ENCODE results near the gene TENT4B.
"Not testable (repeated sequence)": the region's sequence is repeated elsewhere in the genome, so short reads cannot be mapped to it uniquely, and the experiment has no call there.

The TENT4B gene

GRCh38 chr16:50167556-50167955 lies 14.4 kb downstream of the TENT4B start:
- H3K9me3 Mint-ChIP-seq, result no peaks in the 10 kb centered on the region
- peaks cover 21 to 44% of the 10 kb centered on the region in 2 donors for H3K4me1 Mint-ChIP-seq
- ATAC-seq (replicated peaks) (no peak), DNase-seq (no peak)
- no peaks in the 10 kb centered on the region for H3K27me3 Mint-ChIP-seq
- peak overlapping the region; percentile 26 to 53 for H3K4me3 Mint-ChIP-seq
- H3K27ac Mint-ChIP-seq, result peak overlapping the region; percentile 56
- peaks cover 2 to 8% of the 10 kb centered on the region in 2 donors for H3K36me3 Mint-ChIP-seq

- peaks cover 2 to 13% of the 10 kb centered on the region in 2 donors for H3K36me3 Mint-ChIP-seq
- ATAC-seq (replicated peaks), result peak; percentile 50
- H3K27ac Mint-ChIP-seq, result no peak overlapping the region
- no peaks in the 10 kb centered on the region for H3K27me3 Mint-ChIP-seq
- no peak overlapping the region for H3K4me3 Mint-ChIP-seq
- H3K4me1 Mint-ChIP-seq, result peaks cover 25 to 57% of the 10 kb centered on the region in 2 donors
- H3K9me3 Mint-ChIP-seq, result no peaks in the 10 kb centered on the region
- no peak for DNase-seq
Observed at GRCh38 chr16:50169555-50170096, 16.5 kb downstream of the TENT4B start.

GRCh38 chr16:50171773-50172172 lies 18.7 kb downstream of the TENT4B start:
- H3K4me3 Mint-ChIP-seq; H3K27me3 Mint-ChIP-seq; H3K36me3 Mint-ChIP-seq; ATAC-seq (replicated peaks); DNase-seq; H3K27ac Mint-ChIP-seq; H3K9me3 Mint-ChIP-seq: not testable (repeated sequence)
- peaks cover 23 to 61% of the 10 kb centered on the region in 2 donors for H3K4me1 Mint-ChIP-seq

- peak; percentile 59 to 65 for ATAC-seq (replicated peaks)
Observed at GRCh38 chr16:50172195-50172922, 19.3 kb downstream of the TENT4B start.

GRCh38 chr16:50173316-50173715 lies 20.2 kb downstream of the TENT4B start:
- Mint-ChIP-seq H3K4me1 (peaks cover 19 to 58% of the 10 kb centered on the region in 2 donors), H3K27ac (no peak overlapping the region), H3K4me3 (no peak overlapping the region)

More at GRCh38 chr16:50172195-50172922, 19.3 kb downstream of the TENT4B start:
- Mint-ChIP-seq H3K27ac (no peak overlapping the region), H3K36me3 (peaks cover 2 to 9% of the 10 kb centered on the region in 2 donors), H3K9me3 (no peaks in the 10 kb centered on the region), H3K27me3 (no peaks in the 10 kb centered on the region), H3K4me3 (no peak overlapping the region), H3K4me1 (peaks cover 23 to 59% of the 10 kb centered on the region in 2 donors)
- no peak for DNase-seq

GRCh38 chr16:50178491-50178941 lies 25.4 kb downstream of the TENT4B start:
- H3K4me1 Mint-ChIP-seq, result peaks cover 7 to 32% of the 10 kb centered on the region in 2 donors
- no peaks in the 10 kb centered on the region for H3K9me3 Mint-ChIP-seq
- no peaks in the 10 kb centered on the region for H3K27me3 Mint-ChIP-seq
- no peak overlapping the region for H3K27ac Mint-ChIP-seq
- ATAC-seq (replicated peaks) (no peak), DNase-seq (no peak)
- H3K36me3 Mint-ChIP-seq, result peaks cover 3 to 11% of the 10 kb centered on the region in 2 donors
- no peak overlapping the region for H3K4me3 Mint-ChIP-seq

More at GRCh38 chr16:50173316-50173715, 20.2 kb downstream of the TENT4B start:
- no peaks in the 10 kb centered on the region for H3K9me3 Mint-ChIP-seq
- no peaks in the 10 kb centered on the region for H3K27me3 Mint-ChIP-seq
- H3K36me3 Mint-ChIP-seq, result peaks cover 2 to 9% of the 10 kb centered on the region in 2 donors
- no peak for DNase-seq
- no peak for ATAC-seq (replicated peaks)

- ATAC-seq (replicated peaks) (no peak), DNase-seq (no peak)
- no peak overlapping the region for H3K4me3 Mint-ChIP-seq
- no peak overlapping the region for H3K27ac Mint-ChIP-seq
- H3K9me3 Mint-ChIP-seq, result no peaks in the 10 kb centered on the region
- H3K4me1 Mint-ChIP-seq, result peaks cover 15 to 30% of the 10 kb centered on the region in 2 donors
- peaks cover 8 to 15% of the 10 kb centered on the region in 2 donors for H3K36me3 Mint-ChIP-seq
- H3K27me3 Mint-ChIP-seq, result no peaks in the 10 kb centered on the region
Observed at GRCh38 chr16:50182441-50182840, 29.3 kb downstream of the TENT4B start.

- Mint-ChIP-seq H3K4me1 (peaks cover 15 to 27% of the 10 kb centered on the region in 2 donors), H3K4me3 (no peak overlapping the region), H3K9me3 (no peaks in the 10 kb centered on the region), H3K36me3 (peaks cover 8 to 15% of the 10 kb centered on the region in 2 donors), H3K27ac (no peak overlapping the region), H3K27me3 (no peaks in the 10 kb centered on the region)
- DNase-seq, result no peak
- ATAC-seq (replicated peaks), result no peak
Observed at GRCh38 chr16:50183316-50183715, 30.2 kb downstream of the TENT4B start.

- no peaks in the 10 kb centered on the region for H3K27me3 Mint-ChIP-seq
- peaks cover 13 to 27% of the 10 kb centered on the region in 2 donors for H3K4me1 Mint-ChIP-seq
- ATAC-seq (replicated peaks) (no peak), DNase-seq (no peak)
- no peak overlapping the region for H3K4me3 Mint-ChIP-seq
- H3K9me3 Mint-ChIP-seq, result no peaks in the 10 kb centered on the region
- peaks cover 5 to 11% of the 10 kb centered on the region in 2 donors for H3K36me3 Mint-ChIP-seq
- peak overlapping the region; percentile 10 for H3K27ac Mint-ChIP-seq
Observed at GRCh38 chr16:50185005-50185505, 31.9 kb downstream of the TENT4B start.

GRCh38 chr16:50188619-50189136 lies 35.6 kb downstream of the TENT4B start:
- H3K4me3 Mint-ChIP-seq, result no peak overlapping the region
- H3K4me1 Mint-ChIP-seq, result peaks cover 20 to 31% of the 10 kb centered on the region in 2 donors
- peaks cover 0 to 3% of the 10 kb centered on the region in 2 donors for H3K9me3 Mint-ChIP-seq
- DNase-seq, result no peak
- H3K36me3 Mint-ChIP-seq, result peaks cover 8 to 15% of the 10 kb centered on the region in 2 donors
- H3K27ac Mint-ChIP-seq, result no peak overlapping the region
- no peak for ATAC-seq (replicated peaks)
- H3K27me3 Mint-ChIP-seq, result no peaks in the 10 kb centered on the region

- DNase-seq (no peak), ATAC-seq (replicated peaks) (no peak)
- Mint-ChIP-seq H3K4me3 (no peak overlapping the region), H3K4me1 (peaks cover 22 to 37% of the 10 kb centered on the region in 2 donors), H3K27ac (no peak overlapping the region), H3K36me3 (peaks cover 5 to 17% of the 10 kb centered on the region in 2 donors), H3K9me3 (peaks cover 0 to 5% of the 10 kb centered on the region in 2 donors), H3K27me3 (no peaks in the 10 kb centered on the region)
Observed at GRCh38 chr16:50190292-50190691, 37.2 kb downstream of the TENT4B start.

GRCh38 chr16:50192386-50193050 lies 39.4 kb downstream of the TENT4B start:
- Mint-ChIP-seq H3K36me3 (peaks cover 3 to 21% of the 10 kb centered on the region in 2 donors), H3K27ac (peak overlapping the region; percentile 37), H3K27me3 (no peaks in the 10 kb centered on the region), H3K4me3 (no peak overlapping the region), H3K4me1 (peaks cover 26 to 43% of the 10 kb centered on the region in 2 donors), H3K9me3 (peaks cover 0 to 5% of the 10 kb centered on the region in 2 donors)
- DNase-seq (no peak), ATAC-seq (replicated peaks) (no peak)

GRCh38 chr16:50193594-50193993 lies 40.5 kb downstream of the TENT4B start:
- Mint-ChIP-seq H3K9me3 (peaks cover 0 to 5% of the 10 kb centered on the region in 2 donors), H3K27me3 (no peaks in the 10 kb centered on the region), H3K4me3 (peak overlapping the region in 1 of 2 donors; percentile 46), H3K4me1 (peaks cover 27 to 50% of the 10 kb centered on the region in 2 donors), H3K36me3 (peaks cover 3 to 21% of the 10 kb centered on the region in 2 donors), H3K27ac (peak overlapping the region; percentile 59)
- DNase-seq, result no peak
- no peak for ATAC-seq (replicated peaks)

- Mint-ChIP-seq H3K27ac (peak overlapping the region; percentile 42), H3K9me3 (peaks cover 0 to 5% of the 10 kb centered on the region in 2 donors), H3K4me1 (peaks cover 32 to 66% of the 10 kb centered on the region in 2 donors), H3K4me3 (no peak overlapping the region), H3K27me3 (no peaks in the 10 kb centered on the region), H3K36me3 (peaks cover 6 to 21% of the 10 kb centered on the region in 2 donors)
- no peak for DNase-seq
- ATAC-seq (replicated peaks), result peak in 1 of 2 donors; percentile 35
Observed at GRCh38 chr16:50195276-50195675, 42.2 kb downstream of the TENT4B start.
